Tibial artery (tissue), 4 donors: ENCODE data around the gene ZNF830.
"Not testable (repeated sequence)": the region's sequence is repeated elsewhere in the genome, so short reads cannot be mapped to it uniquely, and the experiment has no call there.

Experiments used
- DNase-seq, 2 donors: peaks; one replicate each; pipeline ENCODE4 v3.0.0-alpha.2; 2019
- H3K27ac ChIP-seq, 2 donors: fragments of 200-600 bp; sonication (generic) in 1 of 2; 1 replicate in 1 of 2; 2 replicates in 1 of 2; pipeline ENCODE4 v1.5.1; 2018 to 2019; ENCODE audit warnings: mild to moderate bottlenecking in 1 of 2
- H3K27me3 ChIP-seq, 2 donors: fragments of 200-600 bp; sonication (generic) in 1 of 2; one replicate each; pipeline versions ENCODE4 v1.5.1 to v1.6.0; 2016 to 2019
- H3K36me3 ChIP-seq, 3 donors: fragments of 200-600 bp; sonication (generic) in 2 of 3; one replicate each; pipeline ENCODE4 v1.5.1; 2016 to 2019; ENCODE audit warnings: mild to moderate bottlenecking in 2 of 3
- H3K4me1 ChIP-seq, 4 donors: fragments of 200-600 bp; sonication (generic) in 2 of 4; 1 replicate in 3 of 4; 2 replicates in 1 of 4; pipeline ENCODE4 v1.5.1; 2016 to 2019
- H3K4me3 ChIP-seq, 2 donors: fragments of 200-600 bp; sonication (generic) in 1 of 2; 1 replicate in 1 of 2; 2 replicates in 1 of 2; pipeline ENCODE4 v1.5.1; 2018 to 2019; ENCODE audit warnings: mild to moderate bottlenecking in 2 of 2
- H3K9me3 ChIP-seq, 3 donors: fragments of 200-600 bp; sonication (generic) in 1 of 3; one replicate each; pipeline ENCODE4 v1.5.1; 2016 to 2019
- CTCF ChIP-seq, 2 experiments: fragments of 200-600 bp in 1 of 2; fragments of 450-650 bp in 1 of 2; IDR thresholded peaks; one replicate each; pipeline ENCODE4 v1.5.1; 2017 to 2019; ENCODE audit warnings: antibody characterized with exemption in 2 of 2, mild to moderate bottlenecking in 1 of 2, moderate library complexity in 1 of 2
- intact Hi-C: fragments of 100-400 bp; cut with DNase I; formaldehyde crosslinking; loops from one replicate; pipeline ENCODE4 v1.15.0; 2023; ENCODE audit warnings: low total_unique reads

Gene ZNF830

GRCh38 chr17:34926661-34927060 lies 34.7 kb upstream of the ZNF830 start:
- no peak for TF ChIP-seq CTCF (IDR thresholded peaks at IDR 0.05)
- H3K27me3 ChIP-seq: no peaks in the 10 kb centered on the region
- intact Hi-C loops: no loop called here

GRCh38 chr17:34930283-34930682 lies 31.1 kb upstream of the ZNF830 start:
- no peaks in the 10 kb centered on the region for H3K4me1 ChIP-seq
- H3K27ac ChIP-seq: no peak overlapping the region
- H3K4me3 ChIP-seq: no peak overlapping the region
- intact Hi-C loops: no loop called here
- peaks cover 0 to 5% (median 0%) of the 10 kb centered on the region in 3 donors for H3K36me3 ChIP-seq
- TF ChIP-seq CTCF (IDR thresholded peaks at IDR 0.05): no peak
- no peaks in the 10 kb centered on the region for H3K9me3 ChIP-seq
- no peaks in the 10 kb centered on the region for H3K27me3 ChIP-seq
- DNase-seq: no peak

More at GRCh38 chr17:34926661-34927060, 34.7 kb upstream of the ZNF830 start:
- H3K27ac ChIP-seq: no peak overlapping the region
- H3K4me3 ChIP-seq: no peak overlapping the region
- DNase-seq: no peak
- no peaks in the 10 kb centered on the region for H3K4me1 ChIP-seq
- peaks cover 0 to 5% (median 0%) of the 10 kb centered on the region in 3 donors for H3K36me3 ChIP-seq
- no peaks in the 10 kb centered on the region for H3K9me3 ChIP-seq

GRCh38 chr17:34950780-34951179 lies 10.6 kb upstream of the ZNF830 start:
- H3K9me3 ChIP-seq, intact Hi-C loops, H3K27me3 ChIP-seq, DNase-seq, H3K27ac ChIP-seq, H3K4me1 ChIP-seq, H3K4me3 ChIP-seq, H3K36me3 ChIP-seq: not testable (repeated sequence)

- H3K27ac ChIP-seq: no peak overlapping the region
- intact Hi-C loops: no loop called here
- TF ChIP-seq CTCF (IDR thresholded peaks at IDR 0.05): no peak
Measured at GRCh38 chr17:34958438-34958837, 2.9 kb upstream of the ZNF830 start.

GRCh38 chr17:34974179-34974578 lies 12.8 kb downstream of the ZNF830 start:
- intact Hi-C loops: no loop called here
- TF ChIP-seq CTCF (IDR thresholded peaks at IDR 0.05): no peak

More at GRCh38 chr17:34958438-34958837, 2.9 kb upstream of the ZNF830 start:
- H3K9me3 ChIP-seq: no peaks in the 10 kb centered on the region
- no peak for DNase-seq
- peaks cover 0 to 1% (median 0%) of the 10 kb centered on the region in 3 donors for H3K36me3 ChIP-seq
- H3K4me3 ChIP-seq: no peak overlapping the region
- H3K4me1 ChIP-seq: peaks cover 0 to 17% (median 11%) of the 10 kb centered on the region in 4 donors
- no peaks in the 10 kb centered on the region for H3K27me3 ChIP-seq

GRCh38 chr17:34974794-34975785 lies 13.8 kb downstream of the ZNF830 start:
- Histone ChIP-seq H3K27me3 (no peaks in the 10 kb centered on the region), H3K4me1 (peaks cover 0 to 6% (median 5%) of the 10 kb centered on the region in 4 donors), H3K9me3 (no peaks in the 10 kb centered on the region), H3K4me3 (no peak overlapping the region), H3K36me3 (no peaks in the 10 kb centered on the region), H3K27ac (no peak overlapping the region)
- DNase-seq: no peak
- intact Hi-C loops: no loop called here
- TF ChIP-seq CTCF (IDR thresholded peaks at IDR 0.05): no peak

More at GRCh38 chr17:34974179-34974578, 12.8 kb downstream of the ZNF830 start:
- Histone ChIP-seq H3K9me3 (no peaks in the 10 kb centered on the region), H3K27me3 (no peaks in the 10 kb centered on the region), H3K4me1 (no peaks in the 10 kb centered on the region), H3K27ac (no peak overlapping the region), H3K36me3 (peaks cover 0 to 5% (median 0%) of the 10 kb centered on the region in 3 donors), H3K4me3 (no peak overlapping the region)
- DNase-seq: no peak
